ENCODE results near the gene DNAJC1.

The DNAJC1 gene

DNA sequence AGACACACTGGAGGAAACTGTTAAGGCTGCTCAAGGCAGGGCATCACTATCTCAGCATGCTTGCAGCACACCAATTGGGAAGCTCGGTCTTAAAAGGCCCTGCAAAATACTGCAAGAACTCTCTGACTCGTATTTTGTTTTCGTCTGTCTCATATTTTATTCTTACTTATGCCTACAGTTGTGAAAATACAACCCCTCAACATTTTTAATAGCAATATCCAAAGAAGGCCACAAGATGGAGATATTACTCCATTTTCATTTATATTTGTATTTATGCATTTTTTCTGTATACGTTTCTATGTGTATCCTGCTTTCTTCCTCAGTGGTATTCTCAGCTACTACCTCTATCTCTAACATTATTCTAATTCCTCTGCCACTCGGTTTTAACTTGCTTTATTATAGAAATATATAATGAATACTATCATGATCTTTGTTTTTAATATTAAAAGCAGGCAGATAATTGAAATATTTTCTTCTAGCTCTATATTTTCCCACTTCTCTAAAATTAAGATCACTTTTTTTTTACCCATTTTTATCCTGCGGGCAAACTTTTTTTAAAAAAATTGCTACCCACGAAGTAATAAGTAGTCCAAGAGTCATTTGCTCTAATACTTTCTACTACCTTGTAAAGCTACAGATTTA, 10.0 kb downstream of the DNAJC1 start:
- Mint-ChIP-seq H3K27me3 (no peaks in the 10 kb centered on the region), H3K36me3 (ENCODE audit: insufficient read depth) (peaks cover 6% of the 10 kb centered on the region), H3K4me3 (no peak overlapping the region), H3K4me1 (ENCODE audit: low read depth in 2 of 2) (peaks cover 19 to 34% of the 10 kb centered on the region in 2 donors), H3K9me3 (no peaks in the 10 kb centered on the region), H3K27ac (no peak overlapping the region)
- ATAC-seq (replicated peaks) (peak; percentile 54), DNase-seq (peak in 1 of 3 experiments; percentile 9)

DNA sequence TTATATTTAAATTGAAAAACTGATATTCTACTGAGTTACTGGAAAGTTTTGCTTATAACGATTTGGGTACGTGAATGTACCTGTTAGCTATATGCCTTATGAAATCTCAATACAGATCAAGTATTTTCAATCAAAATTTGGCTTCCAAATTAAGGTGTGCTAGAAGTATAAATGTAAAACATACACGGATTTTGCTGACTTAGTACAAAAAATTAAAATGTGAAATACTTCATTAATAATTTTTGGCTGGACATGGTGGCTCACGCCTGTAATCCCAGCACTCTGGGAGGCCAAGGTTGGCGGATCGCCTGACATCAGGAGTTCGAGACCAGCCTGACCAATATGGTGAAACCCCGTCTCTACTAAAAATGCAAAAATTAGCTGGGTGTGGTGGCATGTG, 11.7 kb downstream of the DNAJC1 start:
- Mint-ChIP-seq H3K4me3 (no peak overlapping the region), H3K27ac (no peak overlapping the region), H3K9me3 (no peaks in the 10 kb centered on the region), H3K4me1 (ENCODE audit: low read depth in 2 of 2) (peaks cover 13 to 26% of the 10 kb centered on the region in 2 donors), H3K36me3 (ENCODE audit: insufficient read depth) (no peaks in the 10 kb centered on the region), H3K27me3 (no peaks in the 10 kb centered on the region)
- no peak for DNase-seq
- no peak for ATAC-seq (replicated peaks)

DNA sequence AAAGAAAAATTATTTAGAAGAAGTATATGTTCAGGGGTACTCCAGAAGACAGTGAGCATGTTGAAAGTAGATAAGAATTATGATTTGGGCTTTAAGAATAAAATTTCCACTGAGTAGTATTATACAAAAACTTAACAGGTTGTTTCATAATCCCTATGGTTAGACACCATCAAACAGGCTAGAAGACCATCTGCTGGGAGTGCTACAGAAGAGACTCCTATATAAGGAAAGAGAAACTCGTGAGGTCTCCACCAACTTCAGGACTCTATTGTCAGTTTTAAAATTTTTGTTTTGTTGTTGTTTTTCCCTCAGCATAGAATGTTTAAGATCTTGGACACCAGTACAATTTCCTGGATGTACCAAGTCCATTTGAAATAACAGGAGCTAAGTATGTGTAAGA, 13.1 kb downstream of the DNAJC1 start:
- peaks cover 13 to 23% of the 10 kb centered on the region in 2 donors for H3K4me1 Mint-ChIP-seq (ENCODE audit: low read depth in 2 of 2)
- no peak for DNase-seq
- H3K4me3 Mint-ChIP-seq: no peak overlapping the region
- no peak for ATAC-seq (replicated peaks)
- no peaks in the 10 kb centered on the region for H3K36me3 Mint-ChIP-seq (ENCODE audit: insufficient read depth)
- no peak overlapping the region for H3K27ac Mint-ChIP-seq
- no peaks in the 10 kb centered on the region for H3K27me3 Mint-ChIP-seq
- H3K9me3 Mint-ChIP-seq: no peaks in the 10 kb centered on the region

DNA sequence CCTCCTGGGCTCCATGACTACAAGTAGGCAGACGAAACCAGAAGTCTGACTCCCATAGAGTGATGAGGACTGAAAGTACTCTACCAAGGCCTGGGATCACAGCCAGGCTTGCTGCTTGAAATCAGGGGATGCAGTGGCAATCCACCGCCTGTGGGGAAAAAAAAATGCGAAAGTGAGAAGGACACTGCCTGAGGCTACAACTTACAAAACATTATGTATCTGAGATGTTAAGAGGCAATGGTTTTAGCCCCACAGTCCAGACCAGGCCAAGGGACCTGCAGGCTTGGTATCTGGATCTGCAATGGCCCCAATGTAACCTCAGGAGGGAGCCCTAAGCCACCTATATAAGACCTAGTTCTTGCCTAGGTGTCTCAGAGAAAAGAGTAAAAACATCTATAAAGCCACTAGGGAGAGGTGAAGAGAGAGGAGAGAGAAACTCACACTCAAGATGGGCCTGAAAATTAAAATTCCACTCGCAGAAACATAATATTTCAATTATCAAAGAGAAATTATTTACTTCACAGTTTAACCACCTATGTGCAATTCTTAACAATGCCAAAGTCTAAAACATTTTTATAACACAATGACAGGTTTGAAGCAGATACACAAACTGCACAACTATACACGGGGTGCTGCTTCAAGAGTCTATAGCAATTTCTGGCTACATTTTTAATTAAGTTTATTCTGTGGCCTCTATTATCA, 13.9 kb downstream of the DNAJC1 start:
- Mint-ChIP-seq H3K27ac (no peak overlapping the region), H3K27me3 (no peaks in the 10 kb centered on the region), H3K36me3 (ENCODE audit: insufficient read depth) (peaks cover 6% of the 10 kb centered on the region), H3K4me3 (no peak overlapping the region), H3K9me3 (no peaks in the 10 kb centered on the region), H3K4me1 (ENCODE audit: low read depth in 2 of 2) (peaks cover 18 to 26% of the 10 kb centered on the region in 2 donors)
- ATAC-seq (replicated peaks) (peak; percentile 87), DNase-seq (peak in 2 of 3 experiments; percentile 17 to 29)

DNA sequence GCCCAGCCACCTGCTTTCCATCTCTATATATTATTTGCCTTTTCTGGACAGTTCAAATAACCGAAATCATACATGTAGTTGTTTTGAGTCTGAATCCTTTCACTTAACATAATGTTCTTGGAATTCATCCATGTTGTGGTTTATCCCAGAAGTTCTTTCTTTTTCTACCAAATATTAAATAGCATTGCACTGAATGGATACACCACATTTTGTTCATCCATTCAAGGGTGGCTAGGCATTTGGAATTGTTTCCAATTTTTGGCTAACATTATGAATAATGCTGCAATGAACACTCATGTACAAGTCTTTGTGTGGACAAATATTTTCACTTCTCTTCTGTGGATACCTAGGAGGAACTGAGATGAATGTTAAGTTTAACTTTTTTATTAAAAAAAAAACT, 18.0 kb downstream of the DNAJC1 start:
- Mint-ChIP-seq H3K27ac (peak overlapping the region in 1 of 2 donors; percentile 66), H3K27me3 (no peaks in the 10 kb centered on the region), H3K4me1 (ENCODE audit: low read depth in 2 of 2) (peaks cover 24 to 52% of the 10 kb centered on the region in 2 donors), H3K9me3 (no peaks in the 10 kb centered on the region), H3K4me3 (no peak overlapping the region), H3K36me3 (ENCODE audit: insufficient read depth) (peaks cover 6% of the 10 kb centered on the region)
- ATAC-seq (replicated peaks) (no peak), DNase-seq (no peak)

DNA sequence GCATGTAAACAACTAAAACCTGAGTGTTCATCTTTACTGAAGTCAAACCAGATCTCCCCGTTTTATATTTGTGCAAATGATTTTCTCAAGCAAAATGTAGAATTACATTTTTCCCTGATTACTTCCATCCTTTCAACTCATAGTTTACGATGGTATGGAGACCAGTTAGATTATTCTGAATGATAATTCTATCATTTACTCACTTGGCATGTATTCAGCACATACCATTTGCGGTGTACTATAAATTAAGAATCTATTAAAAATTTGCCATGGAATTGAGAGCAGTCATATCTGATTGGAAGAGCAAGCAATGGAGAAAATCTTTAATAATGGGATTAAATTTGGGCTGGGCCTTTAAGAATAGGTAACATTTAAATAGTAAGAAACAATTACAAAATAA, 22.4 kb downstream of the DNAJC1 start:
- DNase-seq (no peak), ATAC-seq (replicated peaks) (no peak)
- Mint-ChIP-seq H3K9me3 (no peaks in the 10 kb centered on the region), H3K4me1 (ENCODE audit: low read depth in 2 of 2) (peaks cover 27 to 71% of the 10 kb centered on the region in 2 donors), H3K27ac (no peak overlapping the region), H3K36me3 (ENCODE audit: insufficient read depth) (peaks cover 6% of the 10 kb centered on the region), H3K4me3 (no peak overlapping the region), H3K27me3 (no peaks in the 10 kb centered on the region)

DNA sequence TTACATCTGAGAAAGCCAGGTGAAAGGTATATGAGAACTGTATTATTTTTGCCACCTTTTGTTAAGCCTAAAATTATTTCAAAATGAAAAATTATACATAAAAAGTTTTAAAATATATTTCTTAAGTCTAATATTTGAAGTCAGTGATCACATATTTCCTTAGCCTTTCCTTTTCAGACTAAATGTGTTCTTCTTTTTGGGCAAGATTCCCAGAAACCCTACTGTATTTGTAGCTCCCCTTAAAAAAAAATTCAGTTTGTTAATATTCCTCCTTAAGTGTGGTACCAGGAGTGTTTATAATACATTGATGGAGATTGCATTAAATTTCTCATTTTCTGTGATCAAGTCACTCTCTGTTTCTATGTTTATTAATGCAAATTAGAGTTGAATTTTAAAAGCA, 22.8 kb downstream of the DNAJC1 start:
- H3K27me3 Mint-ChIP-seq: no peaks in the 10 kb centered on the region
- DNase-seq (no peak), ATAC-seq (replicated peaks) (no peak)
- H3K27ac Mint-ChIP-seq: no peak overlapping the region
- peaks cover 28 to 71% of the 10 kb centered on the region in 2 donors for H3K4me1 Mint-ChIP-seq (ENCODE audit: low read depth in 2 of 2)
- H3K36me3 Mint-ChIP-seq (ENCODE audit: insufficient read depth): peaks cover 6% of the 10 kb centered on the region
- H3K4me3 Mint-ChIP-seq: no peak overlapping the region
- H3K9me3 Mint-ChIP-seq: no peaks in the 10 kb centered on the region

DNA sequence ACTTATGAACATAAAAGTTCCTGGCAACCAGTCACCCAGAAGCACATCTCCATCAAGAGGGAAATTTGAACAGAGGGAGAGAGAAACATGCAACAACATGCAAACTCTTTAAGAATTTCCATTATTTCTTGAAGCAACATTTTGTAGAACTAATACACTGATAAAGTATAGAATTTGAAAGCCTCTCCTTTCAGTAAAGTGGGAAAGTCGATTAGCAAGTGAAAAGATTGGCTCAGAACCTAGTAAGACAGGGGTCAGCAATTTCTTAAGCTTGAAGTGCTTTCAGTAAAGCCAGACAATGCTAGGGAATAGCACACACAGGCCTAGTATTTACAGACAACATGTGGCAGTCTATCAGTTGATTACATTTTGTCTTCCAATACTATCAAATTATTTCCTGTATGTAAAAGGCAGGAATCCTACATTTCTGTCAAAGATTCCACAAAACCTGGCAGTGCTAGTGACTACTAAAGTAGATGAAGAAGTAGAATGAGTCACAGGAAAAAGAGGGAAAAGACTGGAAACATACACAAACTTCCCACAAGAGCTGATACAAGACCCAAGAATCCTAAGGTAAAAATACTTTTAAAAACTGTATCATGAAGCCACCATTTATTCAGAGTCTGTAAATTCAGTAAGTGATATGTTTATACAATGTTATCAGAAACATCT, 25.2 kb downstream of the DNAJC1 start:
- ATAC-seq (replicated peaks): no peak

DNA sequence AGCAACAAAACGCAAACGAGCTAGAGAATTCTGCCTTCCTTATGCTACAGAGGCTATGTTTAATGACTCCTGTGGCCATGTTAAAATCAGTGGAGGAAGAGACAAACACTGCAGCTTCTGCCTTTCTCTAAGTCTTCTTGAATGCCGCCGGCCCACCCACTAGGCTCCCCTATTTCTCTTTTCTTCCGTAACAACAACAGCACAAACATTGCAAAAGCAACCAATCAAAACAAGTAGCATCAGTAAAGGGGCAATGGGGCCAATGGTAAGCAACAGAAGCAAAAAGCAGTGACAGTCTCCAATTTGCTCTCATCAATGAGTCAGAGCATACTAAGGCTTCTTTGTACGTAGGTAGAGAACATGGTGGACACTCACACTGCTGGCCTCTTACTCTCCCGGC, 26.8 kb downstream of the DNAJC1 start:
- ATAC-seq (replicated peaks) (no peak), DNase-seq (no peak)
- H3K4me3 Mint-ChIP-seq: no peak overlapping the region

More for the DNA sequence above, 25.2 kb downstream of the DNAJC1 start:
- Mint-ChIP-seq H3K9me3 (no peaks in the 10 kb centered on the region), H3K27ac (peak overlapping the region in 1 of 2 donors; percentile 15), H3K27me3 (no peaks in the 10 kb centered on the region), H3K4me1 (ENCODE audit: low read depth in 2 of 2) (peaks cover 28 to 64% of the 10 kb centered on the region in 2 donors), H3K36me3 (ENCODE audit: insufficient read depth) (peaks cover 11% of the 10 kb centered on the region), H3K4me3 (no peak overlapping the region)
- DNase-seq: no peak

DNA sequence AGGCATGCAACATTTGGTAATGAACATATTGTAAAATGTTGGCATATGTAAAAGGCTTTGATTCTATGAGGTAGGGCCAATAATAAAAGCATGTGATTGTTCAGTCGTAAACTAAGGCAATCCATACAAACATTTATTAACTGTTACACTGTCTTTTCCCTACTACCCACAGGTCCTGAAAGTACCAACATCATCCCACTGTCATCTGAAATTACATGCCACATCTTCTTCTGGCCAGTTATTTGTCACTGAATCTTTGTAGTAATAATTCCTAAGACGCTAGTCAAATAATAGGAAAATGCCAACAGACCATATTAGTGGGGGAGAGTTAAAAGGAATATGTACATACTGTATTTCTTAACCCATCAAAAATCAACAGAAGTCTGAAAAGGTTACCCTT, 27.2 kb downstream of the DNAJC1 start:
- Mint-ChIP-seq H3K36me3 (ENCODE audit: insufficient read depth) (peaks cover 12% of the 10 kb centered on the region), H3K27ac (no peak overlapping the region), H3K9me3 (no peaks in the 10 kb centered on the region), H3K4me1 (ENCODE audit: low read depth in 2 of 2) (peaks cover 20 to 49% of the 10 kb centered on the region in 2 donors), H3K27me3 (no peaks in the 10 kb centered on the region), H3K4me3 (no peak overlapping the region)
- DNase-seq: no peak
- ATAC-seq (replicated peaks): no peak

More for the DNA sequence above, 26.8 kb downstream of the DNAJC1 start:
- H3K9me3 Mint-ChIP-seq: no peaks in the 10 kb centered on the region
- H3K4me1 Mint-ChIP-seq (ENCODE audit: low read depth in 2 of 2): peaks cover 22 to 50% of the 10 kb centered on the region in 2 donors
- H3K27me3 Mint-ChIP-seq: no peaks in the 10 kb centered on the region
- peaks cover 12% of the 10 kb centered on the region for H3K36me3 Mint-ChIP-seq (ENCODE audit: insufficient read depth)
- H3K27ac Mint-ChIP-seq: no peak overlapping the region

DNA sequence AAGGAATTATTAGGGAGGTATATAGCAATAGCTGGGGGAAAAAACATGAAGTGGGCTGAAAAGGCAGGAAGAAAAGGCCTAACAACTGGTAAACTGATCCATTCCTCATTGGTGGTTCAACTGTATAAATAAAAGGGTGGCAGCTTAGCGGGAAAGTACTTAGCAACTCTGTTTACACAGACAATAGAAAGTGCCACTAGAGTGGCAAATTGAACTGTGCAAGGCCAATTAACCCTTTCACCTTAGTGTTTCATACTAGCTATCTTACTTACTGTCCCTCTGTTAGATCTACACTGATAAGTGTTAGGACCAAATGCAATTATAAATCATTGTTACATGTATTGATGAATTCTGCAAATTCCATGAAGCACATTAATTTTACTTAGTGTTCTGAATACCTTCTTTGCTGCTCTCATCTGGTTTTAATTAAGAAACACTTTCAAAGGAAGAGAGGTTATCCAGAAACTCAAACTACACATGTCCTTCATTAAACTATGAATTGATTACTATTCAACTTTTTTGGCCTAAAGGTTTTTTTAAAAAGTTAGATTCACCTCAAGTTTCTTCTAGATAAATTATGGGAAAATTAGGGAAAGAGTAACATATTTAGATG, 28.0 kb downstream of the DNAJC1 start:
- ATAC-seq (replicated peaks): no peak
- H3K27ac Mint-ChIP-seq: no peak overlapping the region
- H3K27me3 Mint-ChIP-seq: no peaks in the 10 kb centered on the region
- peaks cover 15% of the 10 kb centered on the region for H3K36me3 Mint-ChIP-seq (ENCODE audit: insufficient read depth)
- no peaks in the 10 kb centered on the region for H3K9me3 Mint-ChIP-seq
- DNase-seq: no peak
- no peak overlapping the region for H3K4me3 Mint-ChIP-seq
- H3K4me1 Mint-ChIP-seq (ENCODE audit: low read depth in 2 of 2): peaks cover 17 to 44% of the 10 kb centered on the region in 2 donors

DNA sequence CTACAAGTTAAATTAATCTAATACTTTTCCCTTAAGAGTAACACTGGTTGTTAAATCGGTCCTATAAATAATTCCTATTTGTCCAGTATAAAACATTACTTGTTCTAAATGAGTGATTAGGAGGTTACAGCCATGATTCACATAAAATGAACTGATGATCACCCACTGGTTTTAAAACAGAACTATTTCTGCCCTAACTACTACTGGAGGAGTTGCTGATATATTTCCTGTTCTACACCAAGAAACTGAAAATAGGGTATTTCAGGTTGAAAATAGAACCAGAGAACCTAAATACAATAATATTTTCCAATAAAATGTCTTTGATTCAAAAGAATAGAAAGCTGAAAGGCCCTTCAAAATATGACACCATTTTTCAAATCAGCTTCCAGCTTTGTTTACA, 30.9 kb downstream of the DNAJC1 start:
- Mint-ChIP-seq H3K9me3 (no peaks in the 10 kb centered on the region), H3K4me1 (ENCODE audit: low read depth in 2 of 2) (peaks cover 15 to 25% of the 10 kb centered on the region in 2 donors), H3K27me3 (no peaks in the 10 kb centered on the region), H3K27ac (no peak overlapping the region), H3K4me3 (no peak overlapping the region), H3K36me3 (ENCODE audit: insufficient read depth) (peaks cover 16% of the 10 kb centered on the region)
- DNase-seq (no peak), ATAC-seq (replicated peaks) (no peak)

Data from effector memory CD8-positive, alpha-beta T cell (primary cell).